Endodermal cell (in vitro differentiated cells): ENCODE measurements around the gene ZBTB7A. TPM values are rescaled to one million over a fixed set of nuclear protein-coding genes. Genes with fewer than 3 reads are reported as not detected.
A peak's percentile ranks its signal among the peaks of the same experiment; 100 is the strongest.

Experiments
- DNase-seq: peaks from one replicate; pipeline ENCODE4 v3.0.0-alpha.2; 2017
- H3K27ac ChIP-seq: 2 replicates; pipeline ENCODE4 v1.5.1; 2013; ENCODE audit warnings: mild to moderate bottlenecking, low read depth, low read length, moderate library complexity
- H3K27me3 ChIP-seq: 2 replicates; pipeline ENCODE4 v1.6.1; 2013; ENCODE audit warnings: mild to moderate bottlenecking, low read length, moderate library complexity; ENCODE audit not compliant: insufficient read depth, control insufficient read depth, poor library complexity, severe bottlenecking
- H3K36me3 ChIP-seq: 2 replicates; pipeline ENCODE4 v1.7.0; 2013; ENCODE audit warnings: mild to moderate bottlenecking, low read length, moderate library complexity; ENCODE audit not compliant: control insufficient read depth, insufficient read depth
- H3K4me1 ChIP-seq: one replicate; pipeline ENCODE4 v1.7.0; 2013; ENCODE audit warnings: low read length; ENCODE audit not compliant: control insufficient read depth, insufficient read depth
- H3K4me3 ChIP-seq: 2 replicates; pipeline ENCODE4 v1.5.1; 2013; ENCODE audit warnings: mild to moderate bottlenecking, low read length, moderate library complexity
- H3K9ac ChIP-seq: 2 replicates; pipeline ENCODE4 v1.6.1; 2013; ENCODE audit warnings: mild to moderate bottlenecking, low read length, moderate library complexity; ENCODE audit not compliant: poor library complexity, severe bottlenecking; ENCODE audit errors: extremely low read depth
- H3K9me3 ChIP-seq: 2 replicates; pipeline ENCODE4 v1.6.1; 2013; ENCODE audit warnings: mild to moderate bottlenecking, low read length, moderate library complexity; ENCODE audit not compliant: control insufficient read depth
- H3K27ac Mint-ChIP-seq: 2 replicates; pipeline ENCODE4 v1.8.0; 2020; ENCODE audit warnings: mixed read lengths
- H3K27me3 Mint-ChIP-seq: 2 replicates; pipeline ENCODE4 v1.8.0; 2021; ENCODE audit warnings: mild to moderate bottlenecking, mixed read lengths; ENCODE audit not compliant: insufficient read depth
- H3K36me3 Mint-ChIP-seq: 2 replicates; pipeline ENCODE4 v1.8.0; 2020; ENCODE audit warnings: low read depth, mixed read lengths
- H3K4me1 Mint-ChIP-seq: 2 replicates; pipeline ENCODE4 v1.8.0; 2020; ENCODE audit warnings: mixed read lengths
- H3K4me3 Mint-ChIP-seq: 2 replicates; pipeline ENCODE4 v1.8.0; 2020; ENCODE audit warnings: mild to moderate bottlenecking, moderate library complexity, mixed read lengths
- H3K9me3 Mint-ChIP-seq: 2 replicates; pipeline ENCODE4 v1.8.0; 2020; ENCODE audit warnings: mild to moderate bottlenecking, mixed read lengths
- CTCF ChIP-seq: fragments of 200-600 bp; sonication (generic); conservative IDR thresholded peaks from 2 replicates; pipeline ENCODE4 v1.5.0; 2021; ENCODE audit warnings: antibody characterized with exemption, mild to moderate bottlenecking
- WGBS, 2 experiments: methylation state at CpG; one replicate each; pipeline versions ENCODE4 v1.1.5 to v1.1.7; 2013; ENCODE audit warnings: missing lambda C conversion rate in 2 of 2, mixed read lengths in 1 of 2; ENCODE audit not compliant: insufficient coverage in 1 of 2, insufficient read length in 1 of 2; 5-methylcytosine and 5-hydroxymethylcytosine counted together
- total RNA-seq, 2 donors: library from RNA; stranded (reverse); fragmentation: NEBNext Ultra II Directional in 1 of 2; extraction: Animal tissue kit (Norgen Biotek cat#: 25700) in 1 of 2; gene quantifications; 2 replicates in 1 of 2; 3 replicates in 1 of 2; pipeline ENCODE4 v1.2.1, GENCODE V29; 2021

The ZBTB7A gene
- total RNA-seq, 2 donors from 2014 or later, result 19.2 to 22.1 TPM

GRCh38 chr19:4049432-4049831 is 17.3 kb downstream of the ZBTB7A start:
- H3K4me3 Mint-ChIP-seq, result no peak overlapping the region
- no peak overlapping the region for H3K4me3 ChIP-seq
- no peak overlapping the region for H3K9ac ChIP-seq
- peaks cover 45% of the 10 kb centered on the region for H3K36me3 Mint-ChIP-seq
- H3K27me3 ChIP-seq, result no peaks in the 10 kb centered on the region
- DNase-seq, result no peak
- no peak overlapping the region for H3K27ac ChIP-seq
- no peaks in the 10 kb centered on the region for H3K4me1 Mint-ChIP-seq
- no peaks in the 10 kb centered on the region for H3K27me3 Mint-ChIP-seq
- no peaks in the 10 kb centered on the region for H3K4me1 ChIP-seq
- TF ChIP-seq CTCF, result no peak
- no peak overlapping the region for H3K27ac Mint-ChIP-seq
- H3K9me3 Mint-ChIP-seq, result no peaks in the 10 kb centered on the region
- WGBS, 2 experiments, result 92 to 94% methylated on average over 15 of the region's 15 CpGs
- peaks cover 12% of the 10 kb centered on the region for H3K36me3 ChIP-seq
- H3K9me3 ChIP-seq, result no peaks in the 10 kb centered on the region

GRCh38 chr19:4046946-4047683 is 19.6 kb downstream of the ZBTB7A start:
- no peak for DNase-seq
- Histone ChIP-seq H3K9ac (no peak overlapping the region), H3K4me1 (no peaks in the 10 kb centered on the region), H3K27me3 (no peaks in the 10 kb centered on the region), H3K4me3 (no peak overlapping the region), H3K36me3 (peaks cover 4% of the 10 kb centered on the region), H3K27ac (no peak overlapping the region), H3K9me3 (no peaks in the 10 kb centered on the region)
- WGBS, 2 experiments, result 95 to 96% methylated on average over 7 to 18 of the region's 33 CpGs
- no peak overlapping the region for H3K27ac Mint-ChIP-seq
- no peak overlapping the region for H3K4me3 Mint-ChIP-seq
- H3K9me3 Mint-ChIP-seq, result no peaks in the 10 kb centered on the region
- peaks cover 30% of the 10 kb centered on the region for H3K36me3 Mint-ChIP-seq
- H3K27me3 Mint-ChIP-seq, result no peaks in the 10 kb centered on the region
- no peaks in the 10 kb centered on the region for H3K4me1 Mint-ChIP-seq
- TF ChIP-seq CTCF, result no peak

GRCh38 chr19:4046362-4046691 is 20.4 kb downstream of the ZBTB7A start:
- Histone ChIP-seq H3K9me3 (no peaks in the 10 kb centered on the region), H3K27ac (no peak overlapping the region), H3K9ac (no peak overlapping the region), H3K4me3 (no peak overlapping the region), H3K4me1 (no peaks in the 10 kb centered on the region), H3K36me3 (no peaks in the 10 kb centered on the region), H3K27me3 (no peaks in the 10 kb centered on the region)
- Mint-ChIP-seq H3K9me3 (no peaks in the 10 kb centered on the region), H3K27me3 (no peaks in the 10 kb centered on the region), H3K4me1 (no peaks in the 10 kb centered on the region), H3K36me3 (peaks cover 27% of the 10 kb centered on the region), H3K4me3 (no peak overlapping the region), H3K27ac (peak overlapping the region; percentile 55)
- no peak for DNase-seq
- TF ChIP-seq CTCF, result no peak
- WGBS, 2 experiments, result 90 to 100% methylated on average over 2 to 5 of the region's 7 CpGs
